Amniotic stem cell (primary cell): ENCODE data around the gene DUSP1.
A peak's percentile ranks its signal among the peaks of the same experiment; 100 is the strongest.

ENCODE experiments used
- DNase-seq: peaks from one replicate; lab custom pipeline; 2025; lab: John Stamatoyannopoulos, UW

DUSP1 gene

DNA sequence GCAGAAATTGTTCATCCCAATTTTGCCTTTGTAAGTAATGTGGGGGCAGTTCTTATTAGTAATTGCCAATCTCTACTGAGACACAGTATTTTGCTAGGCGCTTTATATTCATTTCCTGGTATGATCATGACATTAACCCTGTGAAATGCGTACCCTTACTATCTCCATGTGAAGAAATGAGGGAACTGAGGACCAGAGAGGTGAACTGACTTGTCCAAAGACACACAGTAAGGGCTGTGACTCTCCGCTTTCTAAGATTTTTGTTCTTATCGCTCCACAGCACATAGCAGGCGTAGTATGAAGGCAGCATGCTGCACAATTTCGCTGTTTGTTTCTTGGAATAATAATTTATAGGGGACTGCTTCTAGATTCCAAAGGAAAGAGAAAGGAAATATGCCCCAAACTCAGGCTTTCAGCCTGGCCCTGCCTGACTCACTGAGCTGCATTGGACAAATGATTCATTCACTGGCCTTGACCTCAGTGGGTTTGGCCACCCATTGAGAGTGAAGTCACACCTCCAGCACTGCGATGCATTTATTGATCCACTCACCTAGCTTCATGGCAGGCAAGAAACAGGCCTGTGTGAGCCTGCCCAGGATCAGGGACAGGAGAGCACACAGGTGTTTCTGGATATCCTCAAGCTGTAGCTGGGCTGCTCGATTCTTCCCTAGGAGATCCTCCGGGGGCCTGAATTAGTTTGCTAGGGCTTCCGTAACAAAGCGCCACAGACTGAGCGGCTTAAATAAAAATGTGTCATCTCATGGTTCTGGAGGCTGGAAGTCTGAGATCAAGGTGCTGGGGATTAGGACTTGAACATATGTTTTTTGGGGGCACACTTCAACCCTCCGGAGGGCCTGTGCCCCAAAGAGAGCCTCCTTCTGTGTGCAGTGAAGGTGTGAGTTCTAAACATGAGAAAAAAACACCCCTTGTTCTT, 7.2 kb upstream of the DUSP1 start:
- peak; percentile 63 for DNase-seq

- DNase-seq = no peak
These were observed 5.2 kb upstream of the DUSP1 start for GRCh38 chr5:172776235-172776594.

DNA sequence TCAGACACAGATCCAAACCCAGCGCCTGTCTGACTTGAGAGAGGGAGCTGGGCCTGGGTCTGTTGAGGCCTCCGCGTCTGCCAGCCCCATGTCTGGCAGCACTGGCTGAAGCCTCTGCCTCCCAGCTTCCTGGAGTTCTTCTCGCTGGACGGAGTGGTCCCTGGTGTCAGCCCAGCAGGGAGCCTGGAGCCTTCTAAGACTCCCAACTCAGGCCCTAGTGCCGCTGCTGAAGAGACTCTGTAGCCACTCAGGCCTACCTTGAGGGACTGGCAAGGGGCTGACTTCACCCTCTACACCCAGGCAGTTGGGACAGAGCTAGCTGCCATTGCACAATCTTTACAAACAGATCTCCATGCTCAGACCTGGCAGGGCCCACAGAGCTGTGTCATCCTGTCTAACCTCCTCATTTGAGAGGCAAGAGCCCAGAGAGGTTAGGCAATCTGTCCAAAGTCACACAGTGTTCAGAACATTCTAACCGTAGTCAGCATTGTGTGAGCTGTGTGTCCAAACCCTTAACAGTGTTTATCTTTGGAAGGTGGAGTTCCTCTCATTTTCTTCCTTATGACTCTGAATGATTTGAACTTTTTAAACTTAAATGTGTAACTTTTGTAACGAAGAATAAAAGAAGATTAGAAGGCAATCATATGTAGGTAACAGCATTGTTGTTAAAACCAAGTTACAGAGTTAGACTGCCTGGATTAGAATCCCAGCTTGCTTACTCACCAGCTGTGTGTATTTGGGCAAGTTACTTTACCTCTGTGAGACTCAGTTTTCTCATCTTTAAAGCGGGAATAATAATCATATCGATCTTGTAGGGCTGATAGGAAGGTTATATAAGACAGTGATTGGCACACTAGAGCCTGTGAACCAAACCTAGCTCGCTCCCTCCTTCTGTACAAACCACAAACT, 4.6 kb upstream of the DUSP1 start:
- no peak for DNase-seq

GRCh38 chr5:172774561-172775315, 3.7 kb upstream of the DUSP1 start:
- DNase-seq = no peak

DNA sequence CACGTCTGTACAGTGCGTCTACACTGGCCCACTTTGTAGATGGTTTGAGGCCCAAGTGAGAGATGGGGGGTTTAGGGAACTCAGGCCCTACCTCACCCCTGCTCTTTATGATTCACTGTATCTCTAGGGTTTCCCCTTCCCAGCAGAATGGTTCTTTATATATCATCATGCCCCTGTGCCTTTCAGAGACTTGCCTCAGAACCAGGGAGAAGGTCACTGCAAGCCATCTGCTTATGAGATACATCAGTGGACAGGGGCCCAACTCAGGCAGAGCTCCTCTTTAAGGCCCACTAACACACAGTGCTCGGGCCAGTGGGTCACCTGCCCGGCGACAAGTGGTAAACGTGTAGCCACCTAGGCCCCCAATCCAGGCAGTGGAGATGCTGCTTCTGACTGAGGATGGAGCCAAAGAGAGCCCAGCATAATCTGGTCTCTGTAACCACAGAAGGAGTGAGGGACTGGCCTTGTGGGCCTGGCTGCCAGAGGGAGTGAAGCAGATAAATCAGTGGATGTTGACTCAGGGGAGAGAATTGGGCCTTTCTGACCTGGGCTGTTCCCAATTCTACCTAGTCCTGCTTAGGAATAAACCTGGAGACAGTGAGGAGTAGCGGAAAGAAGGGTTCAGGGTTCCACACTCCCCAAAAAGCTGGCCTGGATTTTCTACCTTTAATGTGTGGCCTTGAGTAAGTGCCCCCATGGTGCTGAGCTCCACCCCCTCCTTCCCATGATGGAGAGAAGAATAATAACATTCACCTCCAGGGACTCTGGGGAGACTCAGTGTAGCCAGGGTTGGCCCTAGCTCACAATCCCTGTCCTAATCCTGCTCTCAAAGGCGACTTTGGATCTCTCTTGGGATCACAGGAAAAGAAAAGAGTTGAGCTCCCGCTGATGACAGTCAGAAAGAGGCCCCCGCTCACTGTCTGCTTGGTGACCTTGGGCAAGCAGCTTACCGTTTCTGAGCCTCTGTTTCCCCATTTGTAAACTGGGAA, 2.8 kb upstream of the DUSP1 start:
- no peak for DNase-seq

GRCh38 chr5:172772112-172772906, 1.3 kb upstream of the DUSP1 start:
- DNase-seq = peak; percentile 81

GRCh38 chr5:172771439-172772111, 580 bp upstream of the DUSP1 start:
- DNase-seq = no peak

- no peak for DNase-seq
These were observed 671 bp downstream of the DUSP1 start for GRCh38 chr5:172770374-172770674.

DNA sequence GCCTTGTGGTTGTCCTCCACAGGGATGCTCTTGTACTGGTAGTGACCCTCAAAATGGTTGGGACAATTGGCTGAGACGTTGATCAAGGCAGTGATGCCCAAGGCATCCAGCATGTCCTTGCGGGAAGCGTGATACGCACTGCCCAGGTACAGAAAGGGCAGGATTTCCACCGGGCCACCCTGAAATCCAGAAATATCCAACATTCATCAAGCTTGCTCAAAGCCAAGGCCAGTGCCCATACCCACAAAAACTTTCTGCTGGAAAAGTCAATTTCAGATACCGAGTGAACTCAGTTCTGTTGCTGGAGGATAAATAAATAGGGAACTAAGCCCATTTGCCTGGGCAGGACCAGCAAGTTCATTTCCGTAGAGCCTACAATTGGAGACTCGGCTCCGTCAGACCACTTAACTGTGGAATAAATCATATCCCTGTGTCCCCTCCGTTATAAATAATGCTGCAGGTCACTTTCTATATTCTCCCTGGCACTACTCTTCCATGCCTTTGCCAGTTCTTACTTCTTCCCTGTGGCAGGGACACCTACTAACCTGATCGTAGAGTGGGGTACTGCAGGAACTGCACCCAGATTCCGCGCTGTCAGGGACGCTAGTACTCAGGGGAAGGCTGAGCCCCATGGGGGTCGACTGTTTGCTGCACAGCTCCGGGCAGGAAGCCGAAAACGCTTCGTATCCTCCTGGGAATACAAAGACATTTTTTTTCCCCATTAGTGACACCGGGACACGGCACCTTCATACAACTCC, 1.2 kb downstream of the DUSP1 start:
- no peak for DNase-seq

DNA sequence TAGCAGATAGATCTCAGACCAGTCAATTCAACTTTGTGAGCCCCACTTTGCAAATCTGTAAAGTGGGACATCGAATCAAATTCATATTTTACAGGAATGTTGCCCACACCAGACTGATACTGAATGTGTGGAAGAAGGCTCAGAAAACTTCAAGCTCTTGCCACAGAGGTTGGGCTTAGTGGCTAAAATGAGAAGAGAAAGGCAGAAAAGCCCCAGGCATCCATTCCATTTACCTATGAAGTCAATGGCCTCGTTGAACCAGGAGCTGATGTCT, 1.7 kb downstream of the DUSP1 start:
- DNase-seq = no peak

DNA sequence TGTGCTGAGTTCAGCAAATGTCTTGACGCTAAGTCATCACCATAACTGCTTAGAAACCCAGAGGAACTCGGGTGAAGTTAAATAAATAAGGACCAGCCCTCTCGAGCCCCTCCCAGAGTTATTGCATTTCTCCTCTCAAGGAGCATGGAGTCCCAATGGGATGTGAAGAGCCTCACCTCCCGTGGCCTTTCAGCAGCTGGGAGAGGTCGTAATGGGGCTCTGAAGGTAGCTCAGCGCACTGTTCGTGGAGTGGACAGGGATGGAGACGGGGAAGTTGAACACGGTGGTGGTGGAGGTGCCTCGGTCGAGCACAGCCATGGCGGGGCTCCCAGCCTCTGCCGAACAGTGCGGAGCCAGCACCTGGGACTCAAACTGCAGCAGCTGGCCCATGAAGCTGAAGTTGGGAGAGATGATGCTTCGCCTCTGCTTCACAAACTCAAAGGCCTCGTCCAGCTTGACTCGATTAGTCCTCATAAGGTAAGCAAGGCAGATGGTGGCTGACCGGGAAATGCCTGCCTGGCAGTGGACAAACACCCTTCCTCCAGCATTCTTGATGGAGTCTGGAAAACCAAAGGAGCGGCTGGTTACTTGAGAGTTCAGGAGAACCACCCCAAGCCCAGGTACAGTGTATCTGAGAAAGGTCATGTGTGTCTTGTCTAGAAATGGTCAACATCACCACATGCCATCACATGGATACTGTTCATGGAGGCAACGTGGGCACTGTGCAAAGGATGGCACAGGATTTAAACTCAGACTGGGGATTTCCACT, 2.2 kb downstream of the DUSP1 start:
- DNase-seq = no peak

DNA sequence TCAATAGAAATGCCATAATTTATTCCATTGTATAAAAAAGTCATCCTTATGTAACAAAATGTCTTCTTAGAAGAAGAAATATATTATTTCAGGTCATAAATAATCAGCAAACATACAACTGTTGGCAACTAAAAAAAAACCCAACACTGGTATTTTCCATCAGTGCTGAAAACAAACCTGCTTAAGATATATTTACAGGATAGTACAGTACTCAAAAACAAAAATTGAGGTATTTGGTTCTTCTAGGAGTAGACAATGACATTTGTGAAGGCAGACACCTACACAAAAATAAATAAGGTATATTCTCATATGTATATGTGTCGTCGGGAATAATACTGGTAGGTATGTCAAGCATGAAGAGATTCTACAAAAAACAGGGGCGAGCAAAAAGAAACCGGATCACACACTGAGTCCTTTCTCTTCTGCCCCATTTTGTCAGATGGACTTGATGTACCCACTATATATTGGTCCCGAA, 2.9 kb downstream of the DUSP1 start:
- no peak for DNase-seq

DNA sequence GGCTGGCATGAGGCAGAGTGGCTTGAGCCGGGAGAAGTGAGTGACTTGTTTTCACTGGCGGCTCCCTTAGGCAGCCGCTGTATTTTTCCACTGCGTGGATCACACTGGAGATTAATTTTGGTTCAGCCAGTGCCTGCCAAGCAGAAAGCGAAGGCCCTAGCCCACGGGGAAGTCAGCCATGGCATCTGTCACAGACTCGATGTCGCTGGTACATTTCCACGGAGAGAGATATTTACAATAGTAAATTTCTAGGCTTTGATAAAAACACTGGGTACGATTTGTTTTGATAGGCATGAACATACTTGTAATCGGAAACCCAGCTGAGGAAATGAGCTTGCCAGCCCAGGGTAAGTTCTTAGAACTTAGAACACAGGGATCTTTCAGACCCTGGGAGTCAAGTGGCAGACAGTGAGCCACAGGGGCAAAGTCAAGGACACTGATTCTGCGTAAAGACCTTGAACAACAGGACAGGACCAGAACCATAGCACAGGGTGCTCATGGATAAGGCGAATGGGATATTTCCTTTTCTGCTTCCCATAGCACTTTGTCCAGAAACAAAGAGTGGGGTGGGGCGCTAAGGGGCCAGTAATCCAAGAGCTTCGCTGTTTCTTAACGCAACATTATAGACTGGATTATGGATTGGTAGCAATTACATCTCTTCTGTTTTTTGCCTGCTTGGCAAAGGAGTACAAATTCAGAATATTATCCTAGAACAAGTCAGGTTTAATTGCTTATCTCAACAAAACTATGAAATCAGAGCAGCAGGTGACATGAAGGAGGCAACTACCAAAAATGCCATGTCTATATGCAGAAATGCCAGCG, 4.5 kb downstream of the DUSP1 start:
- DNase-seq = peak; percentile 72

GRCh38 chr5:172765766-172766286, 5.2 kb downstream of the DUSP1 start:
- DNase-seq = no peak

GRCh38 chr5:172764861-172765765, 5.9 kb downstream of the DUSP1 start:
- DNase-seq = peak; percentile 100

GRCh38 chr5:172763120-172763464, 7.9 kb downstream of the DUSP1 start:
- DNase-seq = no peak
